ENCODE data around the gene MBNL2. TPM values are rescaled to one million over a fixed set of nuclear protein-coding genes. Genes with fewer than 3 reads are reported as not detected.

MBNL2 gene
- total and polyA plus RNA-seq, 5 donors, result 23.2 to 89.6 (median 75.8) TPM

- H3K27me3 ChIP-seq (ENCODE audit: control insufficient read depth, insufficient read depth), result no peaks in the 10 kb centered on the region
- H3K4me1 ChIP-seq (ENCODE audit: control insufficient read depth, insufficient read depth, low read length), result no peaks in the 10 kb centered on the region
- ATAC-seq (no peak), DNase-seq (no peak)
- intact Hi-C loops (cut with DNase I), result no loop called here
- no peaks in the 10 kb centered on the region for H3K9me3 ChIP-seq (ENCODE audit: control insufficient read depth, low read length)
- WGBS, result 63% methylated on average over 3 of the region's 3 CpGs
- H3K27ac ChIP-seq (ENCODE audit: low read length), result no peak overlapping the region
- no peak overlapping the region for H3K4me3 ChIP-seq (ENCODE audit: low read length)
Observed at GRCh38 chr13:97401421-97401820, 179.3 kb downstream of the MBNL2 start.

DNA sequence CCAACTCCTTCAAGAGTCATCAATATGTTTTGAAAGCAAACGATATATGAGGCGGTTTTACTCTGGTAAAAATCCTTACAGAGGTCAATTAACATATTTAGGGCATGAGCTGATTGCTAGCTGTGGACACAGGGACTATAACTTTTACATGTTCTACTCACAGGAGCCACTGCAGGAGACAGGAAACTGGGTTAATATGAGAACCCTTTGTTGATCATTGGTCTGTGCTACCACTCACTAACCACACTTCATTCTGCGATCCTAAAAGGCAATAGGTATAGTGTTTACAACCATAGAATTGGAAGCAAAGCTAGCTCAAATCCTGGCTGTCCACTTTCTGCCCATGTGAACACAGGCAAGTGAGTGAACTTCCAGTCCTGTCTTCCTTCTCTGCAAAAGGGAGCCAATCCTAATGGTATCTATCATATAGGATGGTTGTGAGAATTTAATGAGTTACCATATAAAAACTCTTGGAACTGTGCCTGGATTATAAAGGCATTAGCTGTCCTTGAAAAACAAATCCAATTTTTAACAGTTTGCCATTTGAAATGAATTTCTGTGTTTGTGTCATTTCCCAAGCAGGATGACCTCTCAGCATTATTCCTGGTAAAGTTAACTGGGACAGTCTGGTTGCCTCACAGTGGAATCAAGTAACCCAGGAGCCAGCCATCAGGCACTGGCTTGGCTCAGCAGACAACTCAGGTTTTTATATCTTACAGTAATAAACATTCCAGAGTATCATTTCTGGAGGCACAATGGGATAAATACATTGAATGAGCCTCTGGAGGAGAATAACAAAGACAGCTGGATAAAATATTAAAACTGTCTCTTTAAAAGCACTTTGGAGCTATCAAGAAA, 182.0 kb downstream of the MBNL2 start:
- intact Hi-C loops (cut with DNase I), result no loop called here
- WGBS, result 93% methylated on average over 3 of the region's 3 CpGs
- ATAC-seq, result no peak

DNA sequence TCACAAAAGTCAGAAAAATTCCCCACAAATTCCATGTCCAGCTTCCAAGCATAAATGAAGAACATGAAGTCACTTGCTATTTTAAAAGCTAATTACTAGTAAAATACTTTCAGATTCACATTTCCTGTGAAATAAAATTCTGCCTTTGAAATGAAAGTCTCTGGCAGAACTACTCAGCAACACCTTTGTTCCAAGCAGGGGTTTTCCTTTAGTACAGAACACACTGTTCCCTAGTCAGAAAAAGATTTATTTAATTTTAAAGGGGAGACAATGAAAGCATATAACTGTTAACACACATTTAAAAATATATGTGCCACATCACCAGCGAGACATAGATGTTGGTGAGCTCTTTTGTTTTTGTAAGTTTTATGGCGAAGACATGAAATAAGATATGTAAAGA, 185.4 kb downstream of the MBNL2 start:
- WGBS, result 80% methylated on average over 2 of the region's 2 CpGs
- intact Hi-C loops (cut with DNase I), result no loop called here
- DNase-seq (no peak), ATAC-seq (no peak)
- Histone ChIP-seq H3K27ac (ENCODE audit: low read length) (no peak overlapping the region), H3K27me3 (ENCODE audit: control insufficient read depth, insufficient read depth) (no peaks in the 10 kb centered on the region), H3K4me3 (ENCODE audit: low read length) (no peak overlapping the region), H3K9me3 (ENCODE audit: control insufficient read depth, low read length) (no peaks in the 10 kb centered on the region), H3K4me1 (ENCODE audit: control insufficient read depth, insufficient read depth, low read length) (no peaks in the 10 kb centered on the region)

More for the DNA sequence above, 182.0 kb downstream of the MBNL2 start:
- H3K27ac ChIP-seq (ENCODE audit: low read length), result no peak overlapping the region
- DNase-seq, result no peak
- H3K4me3 ChIP-seq (ENCODE audit: low read length), result no peak overlapping the region
- H3K9me3 ChIP-seq (ENCODE audit: control insufficient read depth, low read length), result no peaks in the 10 kb centered on the region
- no peaks in the 10 kb centered on the region for H3K4me1 ChIP-seq (ENCODE audit: control insufficient read depth, insufficient read depth, low read length)
- no peaks in the 10 kb centered on the region for H3K27me3 ChIP-seq (ENCODE audit: control insufficient read depth, insufficient read depth)

GRCh38 chr13:97408938-97409337, 186.8 kb downstream of the MBNL2 start:
- no peak overlapping the region for H3K4me3 ChIP-seq (ENCODE audit: low read length)
- no peak overlapping the region for H3K27ac ChIP-seq (ENCODE audit: low read length)
- intact Hi-C loops (cut with DNase I), result no loop called here
- no peaks in the 10 kb centered on the region for H3K4me1 ChIP-seq (ENCODE audit: control insufficient read depth, insufficient read depth, low read length)
- DNase-seq, result no peak
- H3K9me3 ChIP-seq (ENCODE audit: control insufficient read depth, low read length), result no peaks in the 10 kb centered on the region
- no peak for ATAC-seq
- WGBS, result 97% methylated on average over 2 of the region's 2 CpGs
- no peaks in the 10 kb centered on the region for H3K27me3 ChIP-seq (ENCODE audit: control insufficient read depth, insufficient read depth)

DNA sequence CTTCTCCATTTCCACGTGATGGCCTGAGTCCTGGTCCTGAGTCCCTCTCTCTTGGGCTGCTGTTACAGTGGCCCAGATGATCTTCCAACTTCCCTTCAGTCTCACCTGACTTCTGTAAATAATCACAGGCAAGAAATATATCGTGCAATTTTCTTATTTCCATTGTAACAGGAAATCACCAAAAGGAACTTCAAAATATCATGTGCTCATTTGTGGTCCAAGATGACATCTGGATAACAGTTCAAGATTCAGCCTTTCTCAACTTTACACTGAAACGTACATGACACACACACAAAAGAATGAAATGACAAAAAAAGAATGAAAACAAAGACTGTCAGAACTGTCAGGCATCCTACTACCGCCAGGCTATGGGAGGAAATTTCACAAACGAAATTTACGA, 189.9 kb downstream of the MBNL2 start:
- Histone ChIP-seq H3K27ac (ENCODE audit: low read length) (no peak overlapping the region), H3K4me3 (ENCODE audit: low read length) (no peak overlapping the region), H3K9me3 (ENCODE audit: control insufficient read depth, low read length) (no peaks in the 10 kb centered on the region), H3K27me3 (ENCODE audit: control insufficient read depth, insufficient read depth) (no peaks in the 10 kb centered on the region), H3K4me1 (ENCODE audit: control insufficient read depth, insufficient read depth, low read length) (no peaks in the 10 kb centered on the region)
- 76% methylated on average over 6 of the region's 6 CpGs for WGBS
- ATAC-seq (no peak), DNase-seq (no peak)
- intact Hi-C loops (cut with DNase I), result no loop called here

DNA sequence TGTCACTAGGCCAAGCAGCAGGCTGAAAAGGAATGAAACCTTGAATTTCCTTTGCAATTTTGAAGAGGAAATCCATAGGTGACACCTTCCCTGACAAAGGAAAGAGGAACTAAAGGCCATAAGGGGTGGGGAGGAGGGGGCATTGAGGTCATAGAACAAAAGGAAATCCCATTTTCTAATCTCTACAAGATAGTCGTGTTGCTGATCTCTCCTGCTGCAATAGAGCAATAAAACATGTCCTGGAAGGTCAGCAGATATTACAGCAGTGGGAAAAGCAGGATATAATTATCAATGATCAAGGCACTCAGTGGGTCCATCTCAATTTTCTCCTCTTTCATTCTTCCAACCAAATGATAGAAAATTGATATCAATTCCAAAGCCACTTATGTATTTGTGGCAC, 191.6 kb downstream of the MBNL2 start:
- H3K9me3 ChIP-seq (ENCODE audit: control insufficient read depth, low read length), result no peaks in the 10 kb centered on the region
- H3K4me3 ChIP-seq (ENCODE audit: low read length), result no peak overlapping the region
- WGBS, result 33% methylated on average over 1 of the region's 1 CpG
- no peaks in the 10 kb centered on the region for H3K4me1 ChIP-seq (ENCODE audit: control insufficient read depth, insufficient read depth, low read length)
- DNase-seq (no peak), ATAC-seq (no peak)
- intact Hi-C loops (cut with DNase I), result no loop called here
- H3K27me3 ChIP-seq (ENCODE audit: control insufficient read depth, insufficient read depth), result no peaks in the 10 kb centered on the region
- H3K27ac ChIP-seq (ENCODE audit: low read length), result no peak overlapping the region

GRCh38 chr13:97414392-97414791, 192.3 kb downstream of the MBNL2 start:
- intact Hi-C loops (cut with DNase I), result no loop called here
- Histone ChIP-seq H3K4me3 (ENCODE audit: low read length) (no peak overlapping the region), H3K27ac (ENCODE audit: low read length) (no peak overlapping the region), H3K27me3 (ENCODE audit: control insufficient read depth, insufficient read depth) (no peaks in the 10 kb centered on the region), H3K4me1 (ENCODE audit: control insufficient read depth, insufficient read depth, low read length) (no peaks in the 10 kb centered on the region), H3K9me3 (ENCODE audit: control insufficient read depth, low read length) (no peaks in the 10 kb centered on the region)
- WGBS, result 47% methylated on average over 4 of the region's 4 CpGs
- DNase-seq (no peak), ATAC-seq (no peak)

GRCh38 chr13:97417698-97418097, 195.6 kb downstream of the MBNL2 start:
- intact Hi-C loops (cut with DNase I), result no loop called here
- WGBS, result 82% methylated on average over 5 of the region's 5 CpGs
- H3K4me1 ChIP-seq (ENCODE audit: control insufficient read depth, insufficient read depth, low read length), result no peaks in the 10 kb centered on the region
- no peak for ATAC-seq
- no peak overlapping the region for H3K4me3 ChIP-seq (ENCODE audit: low read length)
- H3K27me3 ChIP-seq (ENCODE audit: control insufficient read depth, insufficient read depth), result no peaks in the 10 kb centered on the region
- no peak for DNase-seq
- H3K27ac ChIP-seq (ENCODE audit: low read length), result no peak overlapping the region
- no peaks in the 10 kb centered on the region for H3K9me3 ChIP-seq (ENCODE audit: control insufficient read depth, low read length)

DNA sequence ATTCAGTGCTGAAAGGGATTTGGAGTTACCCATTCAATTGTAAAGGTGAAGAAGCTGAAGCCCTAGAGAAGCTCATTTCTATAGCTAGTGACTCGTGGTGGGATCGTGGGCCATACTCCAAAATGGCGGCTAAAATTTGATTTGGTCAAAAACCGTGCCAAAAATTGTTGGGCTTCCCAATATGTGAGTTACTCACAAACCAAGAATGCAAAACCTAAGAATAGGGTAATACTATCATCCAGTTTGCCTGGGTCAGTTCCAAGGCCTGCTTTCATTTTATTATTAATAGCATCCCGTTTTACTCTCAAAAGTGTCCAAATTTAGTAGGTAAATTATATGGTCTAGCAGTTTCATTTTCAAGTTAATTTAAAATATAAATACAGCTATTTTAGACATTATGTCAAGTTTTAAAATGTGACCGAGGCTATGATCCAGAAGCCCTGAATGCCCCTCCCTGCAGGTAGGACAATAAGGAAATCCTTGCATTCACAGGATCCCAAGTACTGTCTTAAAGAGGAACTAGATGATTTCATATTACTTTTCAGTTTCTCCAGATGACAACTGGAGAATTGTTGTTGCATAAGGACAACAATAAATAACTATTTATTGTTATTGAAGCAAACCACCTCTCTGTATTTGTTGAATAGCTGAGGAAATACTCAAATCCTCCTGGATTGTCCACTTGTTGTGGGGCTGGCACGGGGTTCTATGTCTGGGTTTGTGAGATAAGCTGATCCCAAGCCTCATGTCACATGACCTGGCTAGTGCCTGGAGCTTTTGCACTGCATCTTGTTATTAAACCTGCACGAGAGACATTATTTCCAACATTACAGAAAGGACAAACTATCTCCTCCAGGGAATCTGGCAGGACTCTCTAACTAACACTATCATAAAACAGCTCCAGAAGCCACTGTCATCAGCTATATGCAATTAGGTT, 200.3 kb downstream of the MBNL2 start:
- ATAC-seq, result peak in 1 of 2 donors; percentile 27
- DNase-seq, result peak in 1 of 3 donors; percentile 32
- no peak overlapping the region for H3K4me3 ChIP-seq (ENCODE audit: low read length)
- intact Hi-C loops (cut with DNase I), result no loop called here
- no peaks in the 10 kb centered on the region for H3K9me3 ChIP-seq (ENCODE audit: control insufficient read depth, low read length)
- 55% methylated on average over 8 of the region's 8 CpGs for WGBS
- no peak overlapping the region for H3K27ac ChIP-seq (ENCODE audit: low read length)
- H3K4me1 ChIP-seq (ENCODE audit: control insufficient read depth, insufficient read depth, low read length), result no peaks in the 10 kb centered on the region
- no peaks in the 10 kb centered on the region for H3K27me3 ChIP-seq (ENCODE audit: control insufficient read depth, insufficient read depth)

DNA sequence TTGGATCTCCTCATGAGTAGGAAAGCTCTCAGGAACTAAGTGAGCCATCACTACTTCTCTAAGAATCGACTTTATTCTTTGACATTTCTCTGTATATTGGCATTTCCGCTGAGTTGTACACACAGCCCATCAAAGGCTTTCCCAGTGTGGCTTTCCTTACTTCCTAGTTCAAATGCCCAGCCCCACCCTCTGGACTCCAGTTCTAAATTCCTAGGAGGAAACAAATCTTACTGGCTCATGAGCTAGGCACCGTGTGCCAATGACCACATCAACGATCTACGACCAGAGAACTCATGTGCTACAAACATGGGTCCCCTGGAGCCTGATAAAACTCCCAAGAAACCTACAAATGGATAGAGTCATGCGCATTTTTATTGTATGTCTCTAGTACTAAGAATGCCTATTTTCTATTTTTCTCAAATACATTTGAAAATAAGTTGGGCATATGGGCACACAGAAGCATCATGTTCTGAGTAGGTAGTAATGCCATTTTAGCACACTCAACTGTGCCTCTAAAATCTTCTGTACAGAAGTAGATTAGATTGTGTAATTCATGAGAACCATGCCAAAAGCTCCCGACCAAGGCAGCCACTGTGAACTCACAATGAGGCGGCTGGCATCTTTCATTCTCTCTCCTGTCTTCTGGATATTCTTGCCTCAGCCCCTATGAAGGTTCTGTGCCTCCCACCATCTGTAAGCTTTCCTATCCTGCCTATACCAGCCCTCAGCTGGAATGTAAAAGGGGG, 201.3 kb downstream of the MBNL2 start:
- 75% methylated on average over 8 of the region's 8 CpGs for whole genome bisulfite sequencing
- ATAC-seq (peak; percentile 55 to 69), DNase-seq (peak in 1 of 3 donors; percentile 54)

More for the DNA sequence above, 201.3 kb downstream of the MBNL2 start:
- H3K4me1 ChIP-seq (ENCODE audit: control insufficient read depth, insufficient read depth, low read length), result no peaks in the 10 kb centered on the region
- H3K27me3 ChIP-seq (ENCODE audit: control insufficient read depth, insufficient read depth), result no peaks in the 10 kb centered on the region
- intact Hi-C loops (cut with DNase I), result no loop called here
- no peaks in the 10 kb centered on the region for H3K9me3 ChIP-seq (ENCODE audit: control insufficient read depth, low read length)
- H3K27ac ChIP-seq (ENCODE audit: low read length), result peak overlapping the region; percentile 57
- H3K4me3 ChIP-seq (ENCODE audit: low read length), result no peak overlapping the region

Measured in right cardiac atrium (tissue), 5 donors.